ENCODE data around the gene TMEM151A.

DNA sequence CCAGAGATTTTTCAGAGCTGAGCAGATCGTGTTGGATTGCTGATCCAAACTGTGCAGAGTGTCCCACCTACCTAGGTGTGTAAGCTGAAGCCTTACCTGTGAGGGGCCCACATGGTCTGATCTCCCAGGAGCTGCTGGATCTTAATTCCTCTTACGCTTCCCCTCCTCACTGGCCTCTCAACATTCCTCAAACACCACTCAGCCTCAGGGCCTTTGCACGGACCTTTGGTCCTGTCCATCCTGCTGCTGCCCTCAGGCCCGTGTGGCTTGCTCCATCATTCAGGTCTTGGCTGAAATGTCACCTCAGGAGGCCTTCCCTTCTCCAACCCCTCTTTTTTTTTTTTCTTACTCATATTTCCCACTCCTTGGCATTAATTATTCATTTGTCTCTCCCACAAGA, 44.4 kb upstream of the TMEM151A start:
- TF ChIP-seq FOS (IDR thresholded peaks at IDR 0.05; ENCODE audit: low read depth, low read length): no peak
- TF ChIP-seq POLR2A (IDR thresholded peaks at IDR 0.05; ENCODE audit: low read depth, low read length): no peak
- TF ChIP-seq, protein P1, sequence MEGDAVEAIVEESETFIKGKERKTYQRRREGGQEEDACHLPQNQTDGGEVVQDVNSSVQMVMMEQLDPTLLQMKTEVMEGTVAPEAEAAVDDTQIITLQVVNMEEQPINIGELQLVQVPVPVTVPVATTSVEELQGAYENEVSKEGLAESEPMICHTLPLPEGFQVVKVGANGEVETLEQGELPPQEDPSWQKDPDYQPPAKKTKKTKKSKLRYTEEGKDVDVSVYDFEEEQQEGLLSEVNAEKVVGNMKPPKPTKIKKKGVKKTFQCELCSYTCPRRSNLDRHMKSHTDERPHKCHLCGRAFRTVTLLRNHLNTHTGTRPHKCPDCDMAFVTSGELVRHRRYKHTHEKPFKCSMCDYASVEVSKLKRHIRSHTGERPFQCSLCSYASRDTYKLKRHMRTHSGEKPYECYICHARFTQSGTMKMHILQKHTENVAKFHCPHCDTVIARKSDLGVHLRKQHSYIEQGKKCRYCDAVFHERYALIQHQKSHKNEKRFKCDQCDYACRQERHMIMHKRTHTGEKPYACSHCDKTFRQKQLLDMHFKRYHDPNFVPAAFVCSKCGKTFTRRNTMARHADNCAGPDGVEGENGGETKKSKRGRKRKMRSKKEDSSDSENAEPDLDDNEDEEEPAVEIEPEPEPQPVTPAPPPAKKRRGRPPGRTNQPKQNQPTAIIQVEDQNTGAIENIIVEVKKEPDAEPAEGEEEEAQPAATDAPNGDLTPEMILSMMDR (conservative IDR thresholded peaks at IDR 0.05; ENCODE audit: low read depth, low read length): no peak
- no peak for TF ChIP-seq RCOR1 (IDR thresholded peaks at IDR 0.05; ENCODE audit: insufficient replicate concordance, low read length)
- TF ChIP-seq MXI1 (IDR thresholded peaks at IDR 0.05; ENCODE audit: borderline replicate concordance, low read depth, low read length): no peak
- no peak for TF ChIP-seq CHD1 (IDR thresholded peaks at IDR 0.05; ENCODE audit: low read depth, low read length)
- no peak for TF ChIP-seq MAZ (IDR thresholded peaks at IDR 0.05; ENCODE audit: borderline replicate concordance, low read depth, low read length)
- no peak for TF ChIP-seq RFX5 (IDR thresholded peaks at IDR 0.05; ENCODE audit: low read depth, low read length)
- TF ChIP-seq BHLHE40 (IDR thresholded peaks at IDR 0.05; ENCODE audit: low read depth, low read length): no peak

Data from IMR-90 (cell line).